Measurements from ENCODE around the gene TTLL11. TPM values are rescaled to one million over a fixed set of nuclear protein-coding genes. Genes with fewer than 3 reads are reported as not detected.

TTLL11 gene
- polyA plus RNA-seq, 2 donors: 2.3 to 4.5 TPM

DNA sequence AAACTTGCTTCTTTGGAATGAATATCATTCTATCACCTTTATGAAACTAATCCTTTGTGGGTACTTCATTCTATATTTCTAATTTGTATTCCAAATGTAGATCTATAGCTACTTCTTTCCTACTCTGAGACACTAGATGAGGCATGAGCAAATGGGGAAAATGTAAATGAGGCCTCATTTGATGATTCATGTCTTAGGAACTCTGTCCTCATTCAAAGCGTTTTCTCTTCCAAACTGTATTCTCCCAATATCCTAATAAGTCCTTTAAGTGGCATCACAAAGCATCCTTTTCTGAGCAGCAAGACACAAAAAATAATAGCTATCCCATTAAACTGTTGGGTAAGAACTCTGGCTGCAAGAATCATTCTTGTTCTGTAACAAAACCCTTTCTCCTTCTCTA, 56.1 kb downstream of the TTLL11 start:
- WGBS, 2 donors: 44 to 73% methylated on average over 1 of the region's 1 CpG
- Histone ChIP-seq H3K36me3 (ENCODE audit: control insufficient read depth in 2 of 2, insufficient read depth in 2 of 2, low read length in 1 of 2) (peaks cover 2 to 4% of the 10 kb centered on the region in 2 donors), H3K4me1 (ENCODE audit: control insufficient read depth in 2 of 2, insufficient read depth in 2 of 2, low read length in 1 of 2) (no peaks in the 10 kb centered on the region), H3K27ac (ENCODE audit: low read depth in 2 of 2, low read length in 1 of 2) (no peak overlapping the region), H3K4me3 (ENCODE audit: low read depth in 1 of 2, low read length in 2 of 2) (no peak overlapping the region), H3K27me3 (ENCODE audit: control insufficient read depth in 1 of 2, insufficient read depth in 2 of 2, low read length in 2 of 2) (no peaks in the 10 kb centered on the region), H3K9me3 (ENCODE audit: control insufficient read depth in 2 of 2, insufficient read depth in 1 of 2, low read depth in 1 of 2, low read length in 1 of 2) (no peaks in the 10 kb centered on the region)

DNA sequence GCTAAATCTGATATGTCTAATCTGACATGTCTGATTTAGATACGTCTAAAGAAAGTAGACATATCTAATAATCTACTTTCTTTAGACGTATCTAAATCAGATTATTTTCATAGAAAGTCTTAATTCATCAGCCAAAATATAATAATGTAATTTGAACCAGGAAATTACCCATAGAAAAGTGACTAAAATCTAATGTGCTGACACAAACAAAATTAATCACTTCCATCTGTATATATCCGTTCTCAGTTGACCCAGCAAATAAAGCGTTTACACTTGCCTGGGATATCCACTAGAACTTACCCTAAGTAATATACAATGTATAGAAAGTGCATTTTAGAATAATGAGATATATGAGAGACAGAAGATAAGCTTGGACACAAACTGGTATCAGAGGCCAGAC, 56.7 kb downstream of the TTLL11 start:
- Histone ChIP-seq H3K4me1 (ENCODE audit: control insufficient read depth in 2 of 2, insufficient read depth in 2 of 2, low read length in 1 of 2) (no peaks in the 10 kb centered on the region), H3K27me3 (ENCODE audit: control insufficient read depth in 1 of 2, insufficient read depth in 2 of 2, low read length in 2 of 2) (no peaks in the 10 kb centered on the region), H3K36me3 (ENCODE audit: control insufficient read depth in 2 of 2, insufficient read depth in 2 of 2, low read length in 1 of 2) (peaks cover 2 to 4% of the 10 kb centered on the region in 2 donors), H3K27ac (ENCODE audit: low read depth in 2 of 2, low read length in 1 of 2) (no peak overlapping the region), H3K9me3 (ENCODE audit: control insufficient read depth in 2 of 2, insufficient read depth in 1 of 2, low read depth in 1 of 2, low read length in 1 of 2) (no peaks in the 10 kb centered on the region), H3K4me3 (ENCODE audit: low read depth in 1 of 2, low read length in 2 of 2) (no peak overlapping the region)
- WGBS, 2 donors: 85 to 90% methylated on average over 4 of the region's 4 CpGs

GRCh38 chr9:122033775-122034373, 59.2 kb downstream of the TTLL11 start:
- peaks cover 4% of the 10 kb centered on the region in 2 donors for H3K36me3 ChIP-seq (ENCODE audit: control insufficient read depth in 2 of 2, insufficient read depth in 2 of 2, low read length in 1 of 2)
- no peak overlapping the region for H3K4me3 ChIP-seq (ENCODE audit: low read depth in 1 of 2, low read length in 2 of 2)
- no peaks in the 10 kb centered on the region for H3K4me1 ChIP-seq (ENCODE audit: control insufficient read depth in 2 of 2, insufficient read depth in 2 of 2, low read length in 1 of 2)
- WGBS, 2 donors: 85 to 86% methylated on average over 8 of the region's 8 CpGs
- H3K9me3 ChIP-seq (ENCODE audit: control insufficient read depth in 2 of 2, insufficient read depth in 1 of 2, low read depth in 1 of 2, low read length in 1 of 2): no peaks in the 10 kb centered on the region
- no peak overlapping the region for H3K27ac ChIP-seq (ENCODE audit: low read depth in 2 of 2, low read length in 1 of 2)
- H3K27me3 ChIP-seq (ENCODE audit: control insufficient read depth in 1 of 2, insufficient read depth in 2 of 2, low read length in 2 of 2): no peaks in the 10 kb centered on the region

GRCh38 chr9:122032346-122032745, 60.8 kb downstream of the TTLL11 start:
- Histone ChIP-seq H3K27me3 (ENCODE audit: control insufficient read depth in 1 of 2, insufficient read depth in 2 of 2, low read length in 2 of 2) (no peaks in the 10 kb centered on the region), H3K4me1 (ENCODE audit: control insufficient read depth in 2 of 2, insufficient read depth in 2 of 2, low read length in 1 of 2) (no peaks in the 10 kb centered on the region), H3K4me3 (ENCODE audit: low read depth in 1 of 2, low read length in 2 of 2) (no peak overlapping the region), H3K27ac (ENCODE audit: low read depth in 2 of 2, low read length in 1 of 2) (no peak overlapping the region), H3K36me3 (ENCODE audit: control insufficient read depth in 2 of 2, insufficient read depth in 2 of 2, low read length in 1 of 2) (peaks cover 0 to 2% of the 10 kb centered on the region in 2 donors), H3K9me3 (ENCODE audit: control insufficient read depth in 2 of 2, insufficient read depth in 1 of 2, low read depth in 1 of 2, low read length in 1 of 2) (no peaks in the 10 kb centered on the region)
- 78 to 79% methylated on average over 3 of the region's 3 CpGs for WGBS, 2 donors

DNA sequence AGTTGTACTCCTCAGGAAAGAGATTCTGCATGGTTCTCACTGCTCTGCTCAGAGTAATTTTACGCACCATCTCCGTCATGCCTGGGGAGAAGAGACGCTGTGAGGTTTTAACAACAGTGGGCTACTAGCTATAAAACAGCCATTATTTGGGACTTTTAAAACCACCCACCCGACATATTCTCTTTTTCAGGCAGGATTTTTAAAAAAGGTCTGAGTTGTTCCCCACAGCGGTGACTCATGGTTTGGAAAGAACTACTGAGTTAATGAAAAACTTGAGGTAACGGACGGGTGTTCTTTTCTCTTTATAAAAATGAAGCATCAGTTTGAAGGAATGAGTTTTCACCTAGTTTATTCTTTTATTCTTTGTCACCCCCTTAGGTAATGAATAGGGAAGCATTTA, 61.3 kb downstream of the TTLL11 start:
- no peaks in the 10 kb centered on the region for H3K9me3 ChIP-seq (ENCODE audit: control insufficient read depth in 2 of 2, insufficient read depth in 1 of 2, low read depth in 1 of 2, low read length in 1 of 2)
- no peaks in the 10 kb centered on the region for H3K4me1 ChIP-seq (ENCODE audit: control insufficient read depth in 2 of 2, insufficient read depth in 2 of 2, low read length in 1 of 2)
- no peak overlapping the region for H3K27ac ChIP-seq (ENCODE audit: low read depth in 2 of 2, low read length in 1 of 2)
- H3K4me3 ChIP-seq (ENCODE audit: low read depth in 1 of 2, low read length in 2 of 2): no peak overlapping the region
- H3K36me3 ChIP-seq (ENCODE audit: control insufficient read depth in 2 of 2, insufficient read depth in 2 of 2, low read length in 1 of 2): peaks cover 0 to 2% of the 10 kb centered on the region in 2 donors
- 89% methylated on average over 7 of the region's 7 CpGs for WGBS, 2 donors
- H3K27me3 ChIP-seq (ENCODE audit: control insufficient read depth in 1 of 2, insufficient read depth in 2 of 2, low read length in 2 of 2): no peaks in the 10 kb centered on the region

- no peaks in the 10 kb centered on the region for H3K27me3 ChIP-seq (ENCODE audit: control insufficient read depth in 1 of 2, insufficient read depth in 2 of 2, low read length in 2 of 2)
- no peaks in the 10 kb centered on the region for H3K9me3 ChIP-seq (ENCODE audit: control insufficient read depth in 2 of 2, insufficient read depth in 1 of 2, low read depth in 1 of 2, low read length in 1 of 2)
- H3K4me3 ChIP-seq (ENCODE audit: low read depth in 1 of 2, low read length in 2 of 2): no peak overlapping the region
- H3K27ac ChIP-seq (ENCODE audit: low read depth in 2 of 2, low read length in 1 of 2): no peak overlapping the region
- WGBS, 2 donors: 77 to 84% methylated on average over 10 of the region's 10 CpGs
- H3K4me1 ChIP-seq (ENCODE audit: control insufficient read depth in 2 of 2, insufficient read depth in 2 of 2, low read length in 1 of 2): no peaks in the 10 kb centered on the region
- peaks cover 0 to 2% of the 10 kb centered on the region in 2 donors for H3K36me3 ChIP-seq (ENCODE audit: control insufficient read depth in 2 of 2, insufficient read depth in 2 of 2, low read length in 1 of 2)
Measured at GRCh38 chr9:122031157-122031556, 62.0 kb downstream of the TTLL11 start.

DNA sequence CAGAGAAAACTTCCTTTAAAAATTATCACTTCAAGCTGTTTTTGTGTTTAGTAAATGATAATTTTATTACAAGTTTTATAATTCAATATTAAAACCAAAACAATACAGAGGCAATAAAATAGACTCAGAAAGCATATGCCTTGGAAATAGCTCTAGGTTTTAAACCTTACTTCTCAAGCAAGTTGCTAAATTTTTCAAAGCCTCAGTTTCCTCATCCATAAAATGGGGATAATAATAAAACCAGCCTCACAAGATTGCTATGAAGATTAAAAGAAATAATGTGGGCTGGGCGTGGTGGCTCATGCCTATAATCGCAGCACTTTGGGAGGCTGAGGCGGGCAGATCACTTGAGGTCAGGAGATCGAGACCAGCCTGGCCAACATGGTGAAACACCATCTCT, 62.8 kb downstream of the TTLL11 start:
- no peak overlapping the region for H3K27ac ChIP-seq (ENCODE audit: low read depth in 2 of 2, low read length in 1 of 2)
- H3K27me3 ChIP-seq (ENCODE audit: control insufficient read depth in 1 of 2, insufficient read depth in 2 of 2, low read length in 2 of 2): no peaks in the 10 kb centered on the region
- H3K36me3 ChIP-seq (ENCODE audit: control insufficient read depth in 2 of 2, insufficient read depth in 2 of 2, low read length in 1 of 2): peaks cover 0 to 2% of the 10 kb centered on the region in 2 donors
- H3K9me3 ChIP-seq (ENCODE audit: control insufficient read depth in 2 of 2, insufficient read depth in 1 of 2, low read depth in 1 of 2, low read length in 1 of 2): no peaks in the 10 kb centered on the region
- H3K4me3 ChIP-seq (ENCODE audit: low read depth in 1 of 2, low read length in 2 of 2): no peak overlapping the region
- WGBS, 2 donors: 93 to 99% methylated on average over 4 of the region's 4 CpGs
- H3K4me1 ChIP-seq (ENCODE audit: control insufficient read depth in 2 of 2, insufficient read depth in 2 of 2, low read length in 1 of 2): no peaks in the 10 kb centered on the region

DNA sequence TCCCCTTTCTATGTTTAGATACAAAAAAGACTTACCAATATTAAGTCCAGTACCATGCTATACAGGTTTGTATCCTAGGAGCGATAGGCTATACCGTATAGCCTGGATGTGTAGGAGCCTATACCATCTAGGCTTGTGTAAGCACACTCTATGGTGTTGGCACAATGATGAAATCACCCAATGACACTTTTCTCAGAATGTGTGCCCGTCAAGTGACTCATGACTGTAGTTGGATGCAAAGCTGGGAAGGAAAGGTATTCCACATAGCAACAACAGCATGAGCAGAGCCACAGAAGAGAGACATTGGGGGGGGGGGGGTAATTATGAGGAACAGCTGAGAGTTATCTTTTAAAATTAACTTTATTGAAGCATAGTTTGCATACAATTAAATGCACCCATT, 63.2 kb downstream of the TTLL11 start:
- H3K4me3 ChIP-seq (ENCODE audit: low read depth in 1 of 2, low read length in 2 of 2): no peak overlapping the region
- no peak overlapping the region for H3K27ac ChIP-seq (ENCODE audit: low read depth in 2 of 2, low read length in 1 of 2)
- peaks cover 0 to 2% of the 10 kb centered on the region in 2 donors for H3K36me3 ChIP-seq (ENCODE audit: control insufficient read depth in 2 of 2, insufficient read depth in 2 of 2, low read length in 1 of 2)
- no peaks in the 10 kb centered on the region for H3K27me3 ChIP-seq (ENCODE audit: control insufficient read depth in 1 of 2, insufficient read depth in 2 of 2, low read length in 2 of 2)
- WGBS, 2 donors: 84 to 88% methylated on average over 3 of the region's 3 CpGs
- H3K4me1 ChIP-seq (ENCODE audit: control insufficient read depth in 2 of 2, insufficient read depth in 2 of 2, low read length in 1 of 2): no peaks in the 10 kb centered on the region
- H3K9me3 ChIP-seq (ENCODE audit: control insufficient read depth in 2 of 2, insufficient read depth in 1 of 2, low read depth in 1 of 2, low read length in 1 of 2): no peaks in the 10 kb centered on the region

- no peaks in the 10 kb centered on the region for H3K9me3 ChIP-seq (ENCODE audit: control insufficient read depth in 2 of 2, insufficient read depth in 1 of 2, low read depth in 1 of 2, low read length in 1 of 2)
- H3K27me3 ChIP-seq (ENCODE audit: control insufficient read depth in 1 of 2, insufficient read depth in 2 of 2, low read length in 2 of 2): no peaks in the 10 kb centered on the region
- H3K4me3 ChIP-seq (ENCODE audit: low read depth in 1 of 2, low read length in 2 of 2): no peak overlapping the region
- H3K36me3 ChIP-seq (ENCODE audit: control insufficient read depth in 2 of 2, insufficient read depth in 2 of 2, low read length in 1 of 2): peaks cover 0 to 2% of the 10 kb centered on the region in 2 donors
- 95 to 98% methylated on average over 1 of the region's 1 CpG for WGBS, 2 donors
- no peaks in the 10 kb centered on the region for H3K4me1 ChIP-seq (ENCODE audit: control insufficient read depth in 2 of 2, insufficient read depth in 2 of 2, low read length in 1 of 2)
- no peak overlapping the region for H3K27ac ChIP-seq (ENCODE audit: low read depth in 2 of 2, low read length in 1 of 2)
Measured at GRCh38 chr9:122028089-122028488, 65.0 kb downstream of the TTLL11 start.

DNA sequence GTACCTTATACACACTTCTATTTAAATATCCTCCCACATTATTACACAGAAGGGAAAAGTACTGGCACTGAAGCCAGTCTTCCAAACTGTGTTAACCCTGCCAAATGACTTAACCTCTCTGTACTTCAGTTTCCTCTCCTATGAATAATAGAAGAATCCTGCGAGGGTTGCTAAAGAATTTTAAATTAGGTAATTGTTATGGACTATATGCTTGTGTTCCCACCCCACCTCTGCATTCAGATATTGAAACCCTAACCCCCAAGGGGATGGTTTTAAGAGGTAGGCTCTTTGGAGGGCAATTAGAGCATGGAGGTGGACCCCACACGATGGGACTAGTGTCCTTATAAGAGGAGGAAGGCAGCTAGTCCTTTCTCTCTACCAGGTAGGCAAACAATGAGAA, 72.7 kb downstream of the TTLL11 start:
- H3K4me3 ChIP-seq (ENCODE audit: low read depth in 1 of 2, low read length in 2 of 2): no peak overlapping the region
- H3K27ac ChIP-seq (ENCODE audit: low read depth in 2 of 2, low read length in 1 of 2): no peak overlapping the region
- 59 to 61% methylated on average over 2 of the region's 2 CpGs for WGBS, 2 donors
- H3K36me3 ChIP-seq (ENCODE audit: control insufficient read depth in 2 of 2, insufficient read depth in 2 of 2, low read length in 1 of 2): peaks cover 0 to under 1% of the 10 kb centered on the region in 2 donors
- no peaks in the 10 kb centered on the region for H3K27me3 ChIP-seq (ENCODE audit: control insufficient read depth in 1 of 2, insufficient read depth in 2 of 2, low read length in 2 of 2)
- no peaks in the 10 kb centered on the region for H3K9me3 ChIP-seq (ENCODE audit: control insufficient read depth in 2 of 2, insufficient read depth in 1 of 2, low read depth in 1 of 2, low read length in 1 of 2)
- H3K4me1 ChIP-seq (ENCODE audit: control insufficient read depth in 2 of 2, insufficient read depth in 2 of 2, low read length in 1 of 2): no peaks in the 10 kb centered on the region

Data from esophagus (tissue), 2 donors.